HepG2 (cell line): ENCODE measurements around the gene MED15. TPM values are rescaled to one million over a fixed set of nuclear protein-coding genes. Genes with fewer than 3 reads are reported as not detected.
"Not testable (repeated sequence)": the region's sequence is repeated elsewhere in the genome, so short reads cannot be mapped to it uniquely, and the experiment has no call there.

Source experiments
- ATAC-seq: fragments of 200-7000 bp; cut with Tn5 transposase; 3 replicates; pipeline ENCODE4 v1.9.1; 2020; ENCODE audit warnings: mild to moderate bottlenecking, moderate library complexity
- BruUV-seq: library from RNA; stranded (reverse); fragments of 400-500 nt; replicated peaks from 2 replicates; lab custom pipeline; 2021; lab: Mats Ljungman, UMichigan
- CTCF ChIA-PET: fragments of 300-600 bp; formaldehyde crosslinking; extraction: SDS; loops from one replicate; lab custom pipeline; 2021; ENCODE audit warnings: low total read pairs, inconsistent platforms, low intra/inter-chr PET ratio; lab: Yijun Ruan, JAX
- POLR2A ChIA-PET: fragments of 350-600 bp; sonication (Branson Sonifier 250); formaldehyde crosslinking; loops from one replicate; lab custom pipeline; 2020; ENCODE audit warnings: antibody characterized with exemption, inconsistent platforms; lab: Yijun Ruan, JAX
- DNase-seq: peaks from one replicate; pipeline ENCODE4 v3.0.0-alpha.2; 2015; ENCODE audit warnings: low spot score
- FAIRE-seq: peaks from 3 replicates; lab custom pipeline; 2011; peaks lifted over from hg19 to GRCh38; lab: Jason Lieb, UNC
- H2AFZ ChIP-seq: one replicate; pipeline ENCODE4 v1.6.1; 2011; ENCODE audit warnings: low read length, inconsistent platforms
- H3K27ac ChIP-seq: fragments of 300-600 bp; 3 replicates; pipeline ENCODE4 v1.8.0; 2011; ENCODE audit warnings: mixed run types, mild to moderate bottlenecking, mixed read lengths, low read length, inconsistent platforms; ENCODE audit not compliant: insufficient read depth; ENCODE audit errors: extremely low read length
- H3K27me3 ChIP-seq, 2 experiments: fragments of 200-600 bp in 1 of 2; 2 replicates in 1 of 2; 3 replicates in 1 of 2; pipeline versions ENCODE4 v1.6.0 to v1.8.0; 2011; ENCODE audit warnings: low read length in 2 of 2, mild to moderate bottlenecking in 2 of 2, moderate library complexity in 2 of 2, inconsistent platforms in 1 of 2; ENCODE audit not compliant: insufficient read depth in 2 of 2, control insufficient read depth in 1 of 2
- H3K36me3 ChIP-seq, 2 experiments: fragments of 200-600 bp in 1 of 2; replicated peaks in 1 of 2; 2 replicates in 1 of 2; 3 replicates in 1 of 2; pipeline versions ENCODE4 v1.5.1 to v1.8.0; 2011; ENCODE audit warnings: low read length in 2 of 2, inconsistent platforms in 1 of 2; ENCODE audit not compliant: insufficient read depth in 2 of 2, control insufficient read depth in 1 of 2
- H3K4me1 ChIP-seq: 2 replicates; pipeline ENCODE4 v1.5.1; 2012; ENCODE audit warnings: low read length, inconsistent platforms; ENCODE audit not compliant: insufficient read depth
- H3K4me2 ChIP-seq: 2 replicates; pipeline ENCODE4 v1.6.0; 2011; ENCODE audit warnings: low read depth, low read length, inconsistent platforms
- H3K4me3 ChIP-seq, 3 experiments: fragments of 200-600 bp in 1 of 3; sonication (generic), shearing (Covaris generic) in 1 of 3; replicated peaks in 1 of 3; 2 replicates each; pipeline ENCODE4 v1.5.1; 2011 to 2016; ENCODE audit warnings: low read length in 3 of 3, inconsistent platforms in 2 of 3, low read depth in 2 of 3, mild to moderate bottlenecking in 2 of 3, control low read depth in 1 of 3, mixed read lengths in 1 of 3; ENCODE audit not compliant: insufficient read depth in 1 of 3
- H3K79me2 ChIP-seq: one replicate; pipeline ENCODE4 v1.6.1; 2011; ENCODE audit warnings: low read length, inconsistent platforms; ENCODE audit not compliant: insufficient read depth
- H3K9ac ChIP-seq: 2 replicates; pipeline ENCODE4 v1.6.0; 2011; ENCODE audit warnings: mild to moderate bottlenecking, low read depth, low read length, inconsistent platforms; ENCODE audit not compliant: insufficient read depth
- H3K9me3 ChIP-seq: 2 replicates; pipeline ENCODE4 v1.5.1; 2012; ENCODE audit warnings: mild to moderate bottlenecking, low read length
- H4K20me1 ChIP-seq: 2 replicates; pipeline ENCODE4 v1.6.0; 2011; ENCODE audit warnings: inconsistent platforms, mild to moderate bottlenecking, low read length, moderate library complexity; ENCODE audit not compliant: insufficient read depth
- ASH2L ChIP-seq: fragments of 300-600, 200-600 bp; sonication (generic); IDR thresholded peaks from 2 replicates; pipeline ENCODE4 v1.7.0; 2017; ENCODE audit warnings: low read depth, mild to moderate bottlenecking, moderate library complexity, mixed read lengths, low read length; ENCODE audit not compliant: insufficient read length
- ATF5 ChIP-seq: sonication (generic); formaldehyde crosslinking; IDR thresholded peaks from 2 replicates; pipeline ENCODE4 v1.4.0; 2020; ENCODE audit warnings: mild to moderate bottlenecking, low read depth, missing genetic modification reagents
- BATF2 ChIP-seq: sonication (generic); formaldehyde crosslinking; IDR thresholded peaks from 2 replicates; pipeline ENCODE4 v1.8.0; 2022; ENCODE audit warnings: mild to moderate bottlenecking, missing genetic modification reagents, moderate library complexity
- BRD4 ChIP-seq: sonication (generic); formaldehyde crosslinking; IDR thresholded peaks from 2 replicates; pipeline ENCODE4 v1.4.0; 2020; ENCODE audit warnings: missing genetic modification reagents
- FOXC1 ChIP-seq: sonication (generic); formaldehyde crosslinking; IDR thresholded peaks from 2 replicates; pipeline ENCODE4 v1.8.0; 2022; ENCODE audit warnings: mild to moderate bottlenecking, missing genetic modification reagents, borderline replicate concordance
- KDM5B ChIP-seq: sonication (generic); formaldehyde crosslinking; IDR thresholded peaks from 2 replicates; pipeline ENCODE4 v1.4.0; 2020; ENCODE audit warnings: missing genetic modification reagents, mild to moderate bottlenecking, borderline replicate concordance
- KMT2A ChIP-seq: sonication (generic); formaldehyde crosslinking; IDR thresholded peaks from 2 replicates; pipeline ENCODE4 v1.4.0; 2020; ENCODE audit warnings: missing genetic modification reagents
- PHB2 ChIP-seq: fragments of 450-650 bp; IDR thresholded peaks from 2 replicates; pipeline ENCODE4 v1.6.1; 2018; ENCODE audit not compliant: partially characterized antibody
- PLSCR1 ChIP-seq: sonication (generic); formaldehyde crosslinking; IDR thresholded peaks from 2 replicates; pipeline ENCODE4 v1.5.0; 2020; ENCODE audit warnings: missing genetic modification reagents, mild to moderate bottlenecking, borderline replicate concordance
- SP1 ChIP-seq, 2 experiments: fragments of 450-650 bp in 1 of 2; sonication (generic) in 1 of 2; formaldehyde crosslinking in 1 of 2; IDR thresholded peaks; 2 replicates each; pipeline versions ENCODE4 v1.4.0 to v1.6.1; 2016 to 2020; ENCODE audit warnings: missing genetic modification reagents in 1 of 2
- SRF ChIP-seq: IDR thresholded peaks from 2 replicates; pipeline ENCODE4 v1.6.1; 2011; ENCODE audit warnings: mild to moderate bottlenecking, low read depth, low read length, moderate library complexity
- UBTF ChIP-seq: sonication (generic); formaldehyde crosslinking; IDR thresholded peaks from 2 replicates; pipeline ENCODE4 v1.4.0; 2020; ENCODE audit warnings: mild to moderate bottlenecking, missing genetic modification reagents
- ZMYM3 ChIP-seq: sonication (generic); formaldehyde crosslinking; IDR thresholded peaks from 2 replicates; pipeline ENCODE4 v1.5.1; 2020; ENCODE audit warnings: mild to moderate bottlenecking, missing genetic modification reagents
- ZNF282 ChIP-seq: fragments of 450-650 bp; IDR thresholded peaks from 2 replicates; pipeline ENCODE4 v1.6.1; 2018; ENCODE audit not compliant: partially characterized antibody
- ZNF460 ChIP-seq: sonication (generic); formaldehyde crosslinking; IDR thresholded peaks from 2 replicates; pipeline ENCODE4 v1.5.1; 2020; ENCODE audit warnings: missing genetic modification reagents, mild to moderate bottlenecking, borderline replicate concordance
- ZNF597 ChIP-seq: sonication (generic); formaldehyde crosslinking; IDR thresholded peaks from 2 replicates; pipeline ENCODE4 v1.5.0; 2020; ENCODE audit warnings: missing genetic modification reagents
- ZNF670 ChIP-seq: sonication (generic); formaldehyde crosslinking; IDR thresholded peaks from 2 replicates; pipeline ENCODE4 v1.8.0; 2022; ENCODE audit warnings: mild to moderate bottlenecking, missing genetic modification reagents, borderline replicate concordance
- ZNF766 ChIP-seq: sonication (generic); formaldehyde crosslinking; IDR thresholded peaks from 2 replicates; pipeline ENCODE4 v1.5.0; 2020; ENCODE audit warnings: missing genetic modification reagents, borderline replicate concordance
- ZSCAN25 ChIP-seq: sonication (generic); formaldehyde crosslinking; IDR thresholded peaks from 2 replicates; pipeline ENCODE4 v1.8.0; 2022; ENCODE audit warnings: mild to moderate bottlenecking, missing genetic modification reagents
- in situ Hi-C: cut with HindIII; loops from 2 replicates; pipeline ENCODE4 v1.10.0; 2017; ENCODE audit warnings: low pct_unique_long_range_greater_than_20kb; ENCODE audit not compliant: extremely low pct_ligation_motif_present
- intact Hi-C: fragments of 100-400 bp; cut with micrococcal nuclease; formaldehyde crosslinking; loops from one replicate; pipeline ENCODE4 v1.10.0; 2022; ENCODE audit not compliant: unreplicated experiment
- polyA plus RNA-seq, 8 experiments: library from polyadenylated mRNA; depleted of rRNA in 3 of 8; stranded (reverse) in 7 of 8; unstranded in 1 of 8; fragments of >200 nt; fragmentation: Illumina TruSeq in 4 of 8; extraction: Trizol in 4 of 8; gene quantifications; 2 replicates each; pipeline versions ENCODE4 v1.2.1 to v1.2.3, GENCODE V29; 2011 to 2016; ENCODE audit warnings: low read depth in 4 of 8, missing spikeins in 1 of 8, mixed read lengths in 1 of 8; ENCODE audit not compliant: insufficient read depth in 1 of 8
- total RNA-seq, 5 experiments: library from RNA; depleted of rRNA; stranded (reverse); fragments of >200 nt; fragmentation: Illumina TruSeq; extraction: Trizol; gene quantifications; 2 replicates each; pipeline ENCODE4 v1.2.3, GENCODE V29; 2016; ENCODE audit warnings: low read depth in 1 of 5

MED15 gene
- total and polyA plus RNA-seq, 2 of the 13 experiments (the other 11 are each of a cell fraction or from before 2014, with no cell fraction given), result 14.3 to 27.0 TPM

- TF ChIP-seq SRF (no peak), PHB2 (no peak), ZNF766 (CRISPR knock-in tag) (no peak), FOXC1 (no peak), ZNF282 (no peak), PLSCR1 (no peak), ASH2L (no peak), ZNF670 (CRISPR knock-in tag) (no peak), BATF2 (no peak), KDM5B (no peak), ZNF460 (peak; percentile 93), ATF5 (CRISPR knock-in tag) (no peak), KMT2A (CRISPR knock-in tag) (0 out of 2 replicates have a peak, but pooled peaks have one; percentile 22), SP1 (IDR thresholded peaks at IDR 0.05) (no peak), SP1 (CRISPR knock-in tag; IDR thresholded peaks at IDR 0.05) (peak; percentile 52; the same call in 1 of the 2 replicates), UBTF (CRISPR knock-in tag) (peak; percentile 35; the same call in 1 of the 2 replicates), BRD4 (CRISPR knock-in tag) (no peak), ZMYM3 (CRISPR knock-in tag) (peak; percentile 70), ZNF597 (no peak), ZSCAN25 (no peak)
These were observed 84.4 kb downstream of the MED15 start (continued) for GRCh38 chr22:20591660-20592310.

GRCh38 chr22:20594038-20594437, 86.6 kb downstream of the MED15 start:
- BruUV-seq, H3K79me2 ChIP-seq, H3K36me3 ChIP-seq, intact Hi-C loops, H3K4me3 ChIP-seq, H3K9ac ChIP-seq, H3K27ac ChIP-seq, in situ Hi-C loops, H2AFZ ChIP-seq, H3K9me3 ChIP-seq, ATAC-seq, FAIRE-seq, DNase-seq, H4K20me1 ChIP-seq, H3K27me3 ChIP-seq, CTCF ChIA-PET, H3K4me2 ChIP-seq, POLR2A ChIA-PET: not testable (repeated sequence)
- peaks cover 11% of the 10 kb centered on the region for H3K4me1 ChIP-seq
